K562 (cell line): Measurements from ENCODE around the gene KCNG3. TPM values are rescaled to one million over a fixed set of nuclear protein-coding genes. Genes with fewer than 3 reads are reported as not detected.

Experiments
- ATAC-seq: fragments of 200-7000 bp; cut with Tn5 transposase; 3 replicates; pipeline ENCODE4 v1.9.1; 2020; ENCODE audit warnings: moderate library complexity
- BruUV-seq: library from RNA; stranded (reverse); fragments of 400-500 nt; replicated peaks from 2 replicates; lab custom pipeline; 2021; lab: Mats Ljungman, UMichigan
- CTCF ChIA-PET: fragments of 300-600 bp; formaldehyde crosslinking; extraction: SDS; loops from one replicate; lab custom pipeline; 2021; ENCODE audit warnings: low intra/inter-chr PET ratio; lab: Yijun Ruan, JAX
- POLR2A ChIA-PET: fragments of 300-600, 350-650 bp; sonication (Branson Sonifier 250); formaldehyde crosslinking; extraction: SDS; loops from one replicate; lab custom pipeline; 2021; ENCODE audit warnings: antibody characterized with exemption, inconsistent platforms; lab: Yijun Ruan, JAX
- DNase-seq, 4 experiments: peaks; one replicate each; pipeline versions ENCODE4 v3.0.0 to v3.0.0-alpha.2; 2011 to 2018; ENCODE audit warnings: low spot score in 3 of 4, mixed read lengths in 3 of 4; ENCODE audit errors: extremely low read depth in 1 of 4
- FAIRE-seq: peaks from 2 replicates; lab custom pipeline; 2011; peaks lifted over from hg19 to GRCh38; lab: Jason Lieb, UNC
- H2AFZ ChIP-seq: 2 replicates; pipeline ENCODE4 v1.6.0; 2011; ENCODE audit warnings: low read depth, low read length, control low read depth, inconsistent platforms
- H3K27ac ChIP-seq: fragments of 200-600 bp; 3 replicates; pipeline ENCODE4 v1.8.0; 2011; ENCODE audit warnings: low read depth, mild to moderate bottlenecking, control low read depth, inconsistent platforms, low read length, moderate library complexity, mixed read lengths; ENCODE audit errors: extremely low read depth
- H3K27me3 ChIP-seq, 2 experiments: fragments of 300-600 bp in 1 of 2; 2 replicates in 1 of 2; 3 replicates in 1 of 2; pipeline versions ENCODE4 v1.6.0 to v1.8.0; 2011; ENCODE audit warnings: inconsistent platforms in 2 of 2, low read length in 2 of 2, mild to moderate bottlenecking in 1 of 2, mixed read lengths in 1 of 2, moderate library complexity in 1 of 2; ENCODE audit not compliant: control insufficient read depth in 2 of 2, insufficient read depth in 2 of 2
- H3K36me3 ChIP-seq: fragments of 300-600 bp; 3 replicates; pipeline ENCODE4 v1.8.0; 2011; ENCODE audit warnings: mild to moderate bottlenecking, low read length, inconsistent platforms; ENCODE audit not compliant: control insufficient read depth, insufficient read depth
- H3K4me1 ChIP-seq, 2 experiments: fragments of 200-600 bp in 1 of 2; replicated peaks in 1 of 2; 2 replicates in 1 of 2; 3 replicates in 1 of 2; pipeline versions ENCODE4 v1.5.1 to v1.8.0; 2011; ENCODE audit warnings: inconsistent platforms in 2 of 2, low read length in 2 of 2, mild to moderate bottlenecking in 1 of 2, mixed read lengths in 1 of 2, moderate library complexity in 1 of 2; ENCODE audit not compliant: control insufficient read depth in 2 of 2, insufficient read depth in 2 of 2
- H3K4me2 ChIP-seq: 2 replicates; pipeline ENCODE4 v1.6.1; 2011; ENCODE audit warnings: low read length, control low read depth, inconsistent platforms, mixed read lengths; ENCODE audit not compliant: insufficient read depth
- H3K4me3 ChIP-seq: fragments of 200-600 bp; sonication (generic), shearing (Covaris generic); 2 replicates; pipeline ENCODE4 v1.5.1; 2016; ENCODE audit warnings: control low read depth, inconsistent platforms
- H3K79me2 ChIP-seq: fragments of 200-600 bp; 3 replicates; pipeline ENCODE4 v1.8.0; 2011; ENCODE audit warnings: low read length, inconsistent platforms; ENCODE audit not compliant: control insufficient read depth, insufficient read depth
- H3K9ac ChIP-seq, 2 experiments: 2 replicates each; pipeline versions ENCODE4 v1.6.0 to v1.6.1; 2011; ENCODE audit warnings: low read depth in 2 of 2, low read length in 2 of 2, control low read depth in 1 of 2, inconsistent platforms in 1 of 2, mild to moderate bottlenecking in 1 of 2, mixed read lengths in 1 of 2; ENCODE audit not compliant: insufficient read depth in 1 of 2
- H3K9me1 ChIP-seq: one replicate; pipeline ENCODE4 v1.6.0; 2011; ENCODE audit warnings: inconsistent platforms, mild to moderate bottlenecking, low read length, moderate library complexity; ENCODE audit not compliant: control insufficient read depth, insufficient read depth
- H3K9me3 ChIP-seq: replicated peaks from 2 replicates; pipeline ENCODE4 v1.5.1; 2011; ENCODE audit warnings: low read depth, low read length, inconsistent platforms; ENCODE audit not compliant: control insufficient read depth, insufficient read depth
- H4K20me1 ChIP-seq: replicated peaks from 2 replicates; pipeline ENCODE4 v1.6.1; 2011; ENCODE audit warnings: low read length, inconsistent platforms, mixed read lengths; ENCODE audit not compliant: control insufficient read depth, insufficient read depth
- MTF1 ChIP-seq: fragments of 250-450 bp; sonication (Bioruptor Pico); IDR thresholded peaks from 2 replicates; pipeline ENCODE4 v1.9.0; 2021; ENCODE audit warnings: moderate library complexity, mild to moderate bottlenecking, inconsistent platforms, borderline replicate concordance
- NR1H2 ChIP-seq: sonication (generic); formaldehyde crosslinking; IDR thresholded peaks from 2 replicates; pipeline ENCODE4 v1.4.0; 2020; ENCODE audit warnings: mild to moderate bottlenecking, missing genetic modification reagents
- ZNF316 ChIP-seq: fragments of 450-650 bp; IDR thresholded peaks from 2 replicates; pipeline ENCODE4 v1.6.1; 2016
- WGBS: fragments of 100-300 bp; shearing (Covaris generic); methylation state at CpG from one replicate; pipeline ENCODE4 v1.1.6; 2016; ENCODE audit warnings: low coverage, mixed read lengths; ENCODE audit not compliant: insufficient coverage; ENCODE audit errors: missing lambda C conversion rate; 5-methylcytosine and 5-hydroxymethylcytosine counted together
- in situ Hi-C: fragments of 300-500 bp; cut with MboI; formaldehyde crosslinking; loops from 4 replicates; pipeline ENCODE4 v1.15.0; 2018; ENCODE audit warnings: inconsistent platforms, mixed read lengths
- intact Hi-C: fragments of 100-400 bp; cut with micrococcal nuclease; formaldehyde crosslinking; loops from 2 replicates; pipeline ENCODE4 v1.14.2; 2022
- polyA plus RNA-seq, 8 experiments: library from polyadenylated mRNA; depleted of rRNA in 4 of 8; stranded (reverse) in 5 of 8; unstranded in 3 of 8; fragments of >200 nt; fragmentation: Nextera tagmentation in 2 of 8; fragmentation: Illumina TruSeq in 1 of 8; extraction: Ambion mirVana in 2 of 8; extraction: Trizol in 1 of 8; gene quantifications; 2 replicates each; pipeline versions ENCODE4 v1.2.1 to v1.2.3, GENCODE V29; 2011 to 2014; ENCODE audit warnings: inconsistent platforms in 1 of 8, missing spikeins in 1 of 8
- total RNA-seq, 7 experiments: library from RNA; depleted of rRNA in 6 of 7; stranded (reverse); fragments of >200 nt in 6 of 7; fragmentation: Illumina TruSeq in 2 of 7; extraction: Trizol in 2 of 7; gene quantifications; 2 replicates each; pipeline versions ENCODE4 v1.2.1 to v1.2.3, GENCODE V29; 2011 to 2021; ENCODE audit warnings: low replicate concordance in 1 of 7
- TF ChIP-seq, protein P1 (sequence below): sonication (generic); formaldehyde crosslinking; IDR thresholded peaks from 2 replicates; pipeline ENCODE4 v1.8.0; 2023; ENCODE audit warnings: mild to moderate bottlenecking, missing genetic modification reagents
- TF ChIP-seq, protein P2 (sequence below): sonication (generic); formaldehyde crosslinking; IDR thresholded peaks from 2 replicates; pipeline ENCODE4 v1.8.0; 2022; ENCODE audit warnings: mild to moderate bottlenecking, missing genetic modification reagents

Gene KCNG3
- total and polyA plus RNA-seq, 9 of the 15 experiments (the other 6 are each of a cell fraction or from before 2014, with no cell fraction given), result not detected

DNA sequence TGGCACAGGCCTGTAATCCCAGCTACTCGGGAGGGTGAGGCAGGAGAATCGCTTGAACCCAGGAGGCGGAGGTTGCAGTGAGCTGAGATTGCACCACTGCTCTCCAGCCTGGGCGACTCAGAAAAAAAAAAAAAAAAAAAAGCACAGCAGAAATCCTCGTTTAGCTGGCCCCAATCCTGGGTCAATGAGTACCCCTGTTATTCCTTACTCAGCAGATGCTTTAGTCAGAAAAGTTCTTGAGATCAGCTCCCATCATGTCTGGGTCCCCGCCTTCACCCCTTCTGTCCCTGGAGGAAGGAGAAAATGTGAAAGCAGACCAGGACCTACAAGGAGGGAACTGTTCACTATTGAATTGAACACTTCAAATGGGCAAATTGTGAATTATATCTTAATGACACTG lies 16.4 kb upstream of the KCNG3 start:
- no peak for TF ChIP-seq NR1H2
- 0 out of 2 replicates have a peak, but pooled peaks have one; percentile 2 for TF ChIP-seq ZNF316
- ChIA-PET CTCF (no interaction called here), POLR2A (interaction anchor here (0.7 kb wide), 1 partner anchor 187 kb away, joined by 3 read pairs; no protein-coding TSS in a partner anchor)
- FAIRE-seq, result no peak
- Histone ChIP-seq H4K20me1 (no peaks in the 10 kb centered on the region), H3K27ac (no peak overlapping the region), H3K4me3 (no peak overlapping the region), H2AFZ (no peak overlapping the region), H3K9me1 (no peaks in the 10 kb centered on the region), H3K4me2 (no peak overlapping the region), H3K36me3 (no peaks in the 10 kb centered on the region), H3K9me3 (no peaks in the 10 kb centered on the region), H3K27me3 (peaks cover 3 to 11% of the 10 kb centered on the region in 2 experiments; a peak in 2 of 5 replicates), H3K79me2 (no peaks in the 10 kb centered on the region), H3K4me1 (no peaks in the 10 kb centered on the region), H3K9ac (no peak overlapping the region)
- BruUV-seq, result no TSS peak
- no peak for DNase-seq
- ATAC-seq, result no peak
- intact Hi-C loops (no loop called here), in situ Hi-C loops (loop anchor here (25.0 kb wide), 1 partner anchor 277 kb away; the partner anchor contains the start of gene HAAO)
- 4% methylated on average over 5 of the region's 6 CpGs for WGBS

DNA sequence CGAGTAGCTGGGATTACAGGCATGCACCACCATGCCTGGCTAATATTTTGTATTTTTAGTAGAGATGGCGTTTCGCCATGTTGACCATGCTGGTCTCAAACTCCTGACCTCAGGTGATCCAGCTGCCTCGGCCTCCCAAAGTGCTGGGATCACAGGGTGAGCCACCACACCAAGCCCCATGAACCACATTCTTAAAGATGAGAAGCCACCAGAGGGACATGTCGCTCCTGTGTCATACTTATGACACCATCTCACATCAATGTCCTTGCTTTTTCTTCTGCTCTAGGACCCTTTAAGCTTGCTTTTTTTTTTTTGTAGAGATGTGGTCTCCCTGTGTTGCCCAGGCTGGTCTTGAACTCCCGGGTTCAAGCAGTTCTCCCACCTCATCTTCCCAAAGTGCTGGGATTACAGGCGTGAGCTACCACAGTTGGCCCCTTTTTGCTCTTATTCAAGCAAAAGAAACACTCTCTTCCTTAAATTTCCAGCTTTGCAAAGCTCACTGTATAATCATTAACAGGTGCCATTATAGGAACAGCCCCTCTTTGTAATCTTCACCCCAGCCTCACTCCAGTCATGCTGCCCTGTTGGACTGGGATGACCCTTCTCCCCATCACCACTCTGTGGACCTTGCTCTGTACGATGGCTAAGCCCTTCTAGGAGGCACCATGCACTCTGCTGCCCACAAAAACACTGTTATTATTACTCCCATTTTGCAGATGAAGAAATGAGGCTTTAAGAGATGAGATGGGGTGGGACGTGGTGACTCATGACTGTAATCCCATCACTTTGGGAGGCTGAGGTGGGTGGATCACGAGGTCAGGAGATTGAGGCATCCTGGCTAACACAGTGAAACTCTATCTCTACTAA lies 10.8 kb upstream of the KCNG3 start:
- no peak overlapping the region for H3K27ac ChIP-seq
- H3K4me3 ChIP-seq, result no peak overlapping the region
- no peak overlapping the region for H3K9ac ChIP-seq
- no peaks in the 10 kb centered on the region; the same call in 1 of the 2 replicates for H4K20me1 ChIP-seq
- no peaks in the 10 kb centered on the region for H3K79me2 ChIP-seq
- ChIA-PET POLR2A (interaction anchor here (0.7 kb wide), 2 partner anchors 35 to 248 kb away, joined by 3 read pairs; no protein-coding TSS in a partner anchor), CTCF (no interaction called here)
- TF ChIP-seq, protein P1, sequence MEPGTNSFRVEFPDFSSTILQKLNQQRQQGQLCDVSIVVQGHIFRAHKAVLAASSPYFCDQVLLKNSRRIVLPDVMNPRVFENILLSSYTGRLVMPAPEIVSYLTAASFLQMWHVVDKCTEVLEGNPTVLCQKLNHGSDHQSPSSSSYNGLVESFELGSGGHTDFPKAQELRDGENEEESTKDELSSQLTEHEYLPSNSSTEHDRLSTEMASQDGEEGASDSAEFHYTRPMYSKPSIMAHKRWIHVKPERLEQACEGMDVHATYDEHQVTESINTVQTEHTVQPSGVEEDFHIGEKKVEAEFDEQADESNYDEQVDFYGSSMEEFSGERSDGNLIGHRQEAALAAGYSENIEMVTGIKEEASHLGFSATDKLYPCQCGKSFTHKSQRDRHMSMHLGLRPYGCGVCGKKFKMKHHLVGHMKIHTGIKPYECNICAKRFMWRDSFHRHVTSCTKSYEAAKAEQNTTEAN (CRISPR knock-in tag), result no peak
- TF ChIP-seq, protein P2, sequence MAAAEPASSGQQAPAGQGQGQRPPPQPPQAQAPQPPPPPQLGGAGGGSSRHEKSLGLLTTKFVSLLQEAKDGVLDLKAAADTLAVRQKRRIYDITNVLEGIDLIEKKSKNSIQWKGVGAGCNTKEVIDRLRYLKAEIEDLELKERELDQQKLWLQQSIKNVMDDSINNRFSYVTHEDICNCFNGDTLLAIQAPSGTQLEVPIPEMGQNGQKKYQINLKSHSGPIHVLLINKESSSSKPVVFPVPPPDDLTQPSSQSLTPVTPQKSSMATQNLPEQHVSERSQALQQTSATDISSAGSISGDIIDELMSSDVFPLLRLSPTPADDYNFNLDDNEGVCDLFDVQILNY (CRISPR knock-in tag), result no peak
- TF ChIP-seq MTF1 (CRISPR knock-in tag), result no peak
- peaks cover 10 to 23% of the 10 kb centered on the region in 2 experiments; a peak in 3 of 5 replicates for H3K27me3 ChIP-seq
- WGBS, result 8% methylated on average over 10 of the region's 10 CpGs
- H3K9me3 ChIP-seq, result no peaks in the 10 kb centered on the region
- intact Hi-C loops, result no loop called here
- H3K4me1 ChIP-seq, result no peaks in the 10 kb centered on the region
- no peaks in the 10 kb centered on the region for H3K9me1 ChIP-seq
- FAIRE-seq (no peak), DNase-seq (no peak), ATAC-seq (no peak)
- BruUV-seq, result no TSS peak
- H3K36me3 ChIP-seq, result no peaks in the 10 kb centered on the region
- in situ Hi-C loops, result loop anchor here (25.0 kb wide), 1 partner anchor 283 kb away; the partner anchor contains the start of gene HAAO
- no peak overlapping the region for H2AFZ ChIP-seq
- H3K4me2 ChIP-seq, result no peak overlapping the region
